ENCODE data around the gene LEP. TPM values are rescaled to one million over a fixed set of nuclear protein-coding genes. Genes with fewer than 3 reads are reported as not detected.
A peak's percentile ranks its signal among the peaks of the same experiment; 100 is the strongest.

LEP gene
- total RNA-seq, 1 experiment from 2014 or later = not detected

DNA sequence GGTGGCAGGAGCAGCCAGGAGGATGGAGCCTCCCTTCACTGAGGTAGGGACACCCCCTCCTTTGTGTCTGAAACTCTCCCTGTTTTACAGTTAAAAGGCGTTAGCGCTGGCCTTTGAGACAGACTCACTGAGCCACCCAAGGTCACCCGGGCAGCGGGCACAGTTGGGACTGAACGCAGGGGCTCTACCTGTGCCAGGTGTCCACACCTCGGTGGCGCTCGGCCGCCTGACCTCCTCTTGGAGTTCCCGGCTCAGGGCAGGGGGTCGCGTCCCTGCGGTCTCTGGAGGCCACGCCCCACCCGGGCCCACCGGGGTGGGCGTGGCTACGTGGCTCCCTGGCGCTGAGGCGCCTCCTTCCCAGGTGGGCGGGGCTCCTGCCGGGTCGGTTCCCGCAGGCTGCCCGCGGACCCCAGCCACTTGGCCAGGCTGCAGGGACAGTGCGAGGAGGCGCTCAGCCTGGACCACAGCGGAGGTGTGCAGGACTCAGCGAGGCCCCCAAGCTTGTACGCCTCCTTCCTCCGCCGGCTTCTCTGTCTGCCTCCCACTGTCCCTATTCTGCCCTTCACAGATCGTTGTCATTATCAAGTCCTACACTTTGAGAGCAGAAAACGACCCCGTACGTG lies 39.9 kb upstream of the LEP start:
- Mint-ChIP-seq H3K36me3 (no peaks in the 10 kb centered on the region), H3K4me1 (peaks cover 22% of the 10 kb centered on the region), H3K9me3 (peaks cover 14% of the 10 kb centered on the region), H3K27me3 (ENCODE audit: low read depth) (peaks cover 79% of the 10 kb centered on the region), H3K27ac (no peak overlapping the region), H3K4me3 (peak overlapping the region; percentile 71)
- CTCF ChIA-PET = interaction anchor here (1.5 kb wide), 1 partner anchor 8 kb away, joined by 12 read pairs; no protein-coding TSS in a partner anchor
- peak; percentile 85 for DNase-seq (ENCODE audit: low spot score)
- POLR2A ChIA-PET = no interaction called here
- TF ChIP-seq SP1 (CRISPR knock-in tag; conservative IDR thresholded peaks at IDR 0.05) (peak; percentile 77), TP53 (CRISPR knock-in tag; IDR thresholded peaks at IDR 0.05) (peak; percentile 56), ZNF416 (CRISPR knock-in tag; IDR thresholded peaks at IDR 0.05) (no peak), CBFB (CRISPR knock-in tag; IDR thresholded peaks at IDR 0.05; ENCODE audit: low read depth) (no peak), ZNF121 (CRISPR knock-in tag; IDR thresholded peaks at IDR 0.05) (0 out of 2 replicates have a peak, but pooled peaks have one; percentile 37), IRF2 (CRISPR knock-in tag; IDR thresholded peaks at IDR 0.05; ENCODE audit: borderline replicate concordance, low read depth) (no peak), SOX15 (CRISPR knock-in tag; IDR thresholded peaks at IDR 0.05) (no peak), ZNF317 (CRISPR knock-in tag; IDR thresholded peaks at IDR 0.05; ENCODE audit: borderline replicate concordance, low read depth) (no peak), ERG (CRISPR knock-in tag; IDR thresholded peaks at IDR 0.05) (no peak), ZNF232 (CRISPR knock-in tag; IDR thresholded peaks at IDR 0.05) (peak; percentile 86; the same call in 1 of the 2 replicates), E2F5 (CRISPR knock-in tag; IDR thresholded peaks at IDR 0.05) (peak; percentile 38; the same call in 1 of the 2 replicates)
- TF ChIP-seq, protein P1, sequence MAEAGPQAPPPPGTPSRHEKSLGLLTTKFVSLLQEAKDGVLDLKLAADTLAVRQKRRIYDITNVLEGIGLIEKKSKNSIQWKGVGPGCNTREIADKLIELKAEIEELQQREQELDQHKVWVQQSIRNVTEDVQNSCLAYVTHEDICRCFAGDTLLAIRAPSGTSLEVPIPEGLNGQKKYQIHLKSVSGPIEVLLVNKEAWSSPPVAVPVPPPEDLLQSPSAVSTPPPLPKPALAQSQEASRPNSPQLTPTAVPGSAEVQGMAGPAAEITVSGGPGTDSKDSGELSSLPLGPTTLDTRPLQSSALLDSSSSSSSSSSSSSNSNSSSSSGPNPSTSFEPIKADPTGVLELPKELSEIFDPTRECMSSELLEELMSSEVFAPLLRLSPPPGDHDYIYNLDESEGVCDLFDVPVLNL (CRISPR knock-in tag; IDR thresholded peaks at IDR 0.05; ENCODE audit: borderline replicate concordance, low read depth) = no peak
- TF ChIP-seq, protein P2, sequence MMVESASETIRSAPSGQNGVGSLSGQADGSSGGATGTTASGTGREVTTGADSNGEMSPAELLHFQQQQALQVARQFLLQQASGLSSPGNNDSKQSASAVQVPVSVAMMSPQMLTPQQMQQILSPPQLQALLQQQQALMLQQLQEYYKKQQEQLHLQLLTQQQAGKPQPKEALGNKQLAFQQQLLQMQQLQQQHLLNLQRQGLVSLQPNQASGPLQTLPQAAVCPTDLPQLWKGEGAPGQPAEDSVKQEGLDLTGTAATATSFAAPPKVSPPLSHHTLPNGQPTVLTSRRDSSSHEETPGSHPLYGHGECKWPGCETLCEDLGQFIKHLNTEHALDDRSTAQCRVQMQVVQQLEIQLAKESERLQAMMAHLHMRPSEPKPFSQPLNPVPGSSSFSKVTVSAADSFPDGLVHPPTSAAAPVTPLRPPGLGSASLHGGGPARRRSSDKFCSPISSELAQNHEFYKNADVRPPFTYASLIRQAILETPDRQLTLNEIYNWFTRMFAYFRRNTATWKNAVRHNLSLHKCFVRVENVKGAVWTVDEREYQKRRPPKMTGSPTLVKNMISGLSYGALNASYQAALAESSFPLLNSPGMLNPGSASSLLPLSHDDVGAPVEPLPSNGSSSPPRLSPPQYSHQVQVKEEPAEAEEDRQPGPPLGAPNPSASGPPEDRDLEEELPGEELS (CRISPR knock-in tag; IDR thresholded peaks at IDR 0.05) = 0 out of 2 replicates have a peak, but pooled peaks have one; percentile 28
- TF ChIP-seq, protein P3, sequence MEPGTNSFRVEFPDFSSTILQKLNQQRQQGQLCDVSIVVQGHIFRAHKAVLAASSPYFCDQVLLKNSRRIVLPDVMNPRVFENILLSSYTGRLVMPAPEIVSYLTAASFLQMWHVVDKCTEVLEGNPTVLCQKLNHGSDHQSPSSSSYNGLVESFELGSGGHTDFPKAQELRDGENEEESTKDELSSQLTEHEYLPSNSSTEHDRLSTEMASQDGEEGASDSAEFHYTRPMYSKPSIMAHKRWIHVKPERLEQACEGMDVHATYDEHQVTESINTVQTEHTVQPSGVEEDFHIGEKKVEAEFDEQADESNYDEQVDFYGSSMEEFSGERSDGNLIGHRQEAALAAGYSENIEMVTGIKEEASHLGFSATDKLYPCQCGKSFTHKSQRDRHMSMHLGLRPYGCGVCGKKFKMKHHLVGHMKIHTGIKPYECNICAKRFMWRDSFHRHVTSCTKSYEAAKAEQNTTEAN (CRISPR knock-in tag; IDR thresholded peaks at IDR 0.05) = no peak
- TF ChIP-seq, protein P4, sequence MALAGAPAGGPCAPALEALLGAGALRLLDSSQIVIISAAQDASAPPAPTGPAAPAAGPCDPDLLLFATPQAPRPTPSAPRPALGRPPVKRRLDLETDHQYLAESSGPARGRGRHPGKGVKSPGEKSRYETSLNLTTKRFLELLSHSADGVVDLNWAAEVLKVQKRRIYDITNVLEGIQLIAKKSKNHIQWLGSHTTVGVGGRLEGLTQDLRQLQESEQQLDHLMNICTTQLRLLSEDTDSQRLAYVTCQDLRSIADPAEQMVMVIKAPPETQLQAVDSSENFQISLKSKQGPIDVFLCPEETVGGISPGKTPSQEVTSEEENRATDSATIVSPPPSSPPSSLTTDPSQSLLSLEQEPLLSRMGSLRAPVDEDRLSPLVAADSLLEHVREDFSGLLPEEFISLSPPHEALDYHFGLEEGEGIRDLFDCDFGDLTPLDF (CRISPR knock-in tag; IDR thresholded peaks at IDR 0.05) = no peak
- peak; percentile 91 for ATAC-seq

GRCh38 chr7:128201690-128202085 lies 39.4 kb upstream of the LEP start:
- Mint-ChIP-seq H3K36me3 (no peaks in the 10 kb centered on the region), H3K27me3 (ENCODE audit: low read depth) (peaks cover 75% of the 10 kb centered on the region), H3K27ac (no peak overlapping the region), H3K4me3 (peak overlapping the region; percentile 64), H3K4me1 (peaks cover 22% of the 10 kb centered on the region), H3K9me3 (peaks cover 9% of the 10 kb centered on the region)
- no peak for DNase-seq (ENCODE audit: low spot score)
- ChIA-PET POLR2A (no interaction called here), CTCF (no interaction called here)
- ATAC-seq = no peak; the same call in 1 of the 2 replicates
- TF ChIP-seq NR2C2 (CRISPR knock-in tag; IDR thresholded peaks at IDR 0.05) (no peak), GTF2I (CRISPR knock-in tag; conservative IDR thresholded peaks at IDR 0.05) (no peak), ETV6 (CRISPR knock-in tag; IDR thresholded peaks at IDR 0.05) (0 out of 2 replicates have a peak, but pooled peaks have one; percentile 8), TEAD1 (CRISPR knock-in tag; IDR thresholded peaks at IDR 0.05) (no peak)

All from WTC11 (cell line).